HG02884 (cell line): Measurements from ENCODE around the gene MYLK4.

Source experiments
- ATAC-seq: cut with Tn5 transposase; IDR thresholded peaks from one replicate; pipeline ENCODE4 v1.9.1; 2021; ENCODE audit warnings: mild to moderate bottlenecking, moderate library complexity; ENCODE audit not compliant: unreplicated experiment

MYLK4 gene

DNA sequence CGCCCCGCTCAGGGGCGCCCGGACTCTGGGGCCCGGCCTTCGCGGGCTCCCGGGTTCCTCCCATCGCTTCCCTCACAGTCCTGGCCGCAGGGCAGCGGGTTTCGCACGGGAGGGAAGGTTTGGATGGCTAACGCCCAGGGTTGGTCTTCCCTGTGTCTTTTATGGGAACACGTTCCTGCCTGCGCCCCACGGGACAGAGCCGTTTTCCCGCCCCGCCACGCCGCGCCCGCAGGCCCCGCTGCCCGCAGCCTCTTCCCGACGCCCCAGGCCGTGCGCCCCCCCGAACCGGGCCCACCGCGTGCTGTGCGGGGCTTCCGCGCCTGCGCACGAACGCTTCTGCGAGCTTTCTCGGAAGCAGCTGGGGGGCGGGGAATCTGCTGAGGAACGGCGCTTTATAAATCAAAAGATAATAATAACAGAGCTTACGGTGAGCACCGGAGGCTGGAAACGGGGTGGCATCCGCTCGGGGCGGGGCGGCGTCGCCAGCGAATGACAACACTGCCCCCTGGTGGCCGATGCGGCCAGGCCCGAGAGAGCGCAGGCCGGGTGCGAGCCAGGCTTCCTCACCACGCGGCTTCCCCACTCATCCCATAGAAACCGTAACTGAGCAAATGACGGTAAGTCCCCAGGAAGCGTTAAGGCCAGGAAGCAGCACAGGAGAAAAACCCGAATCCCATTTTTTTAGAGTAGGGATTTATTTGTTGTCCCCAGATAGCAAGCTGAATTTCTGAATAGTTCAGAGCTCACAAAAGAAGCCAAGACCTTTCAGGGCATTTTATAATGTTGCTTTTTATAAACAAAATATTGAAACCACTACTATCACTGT, 116.4 kb downstream of the MYLK4 start:
- peak; percentile 72 for ATAC-seq

DNA sequence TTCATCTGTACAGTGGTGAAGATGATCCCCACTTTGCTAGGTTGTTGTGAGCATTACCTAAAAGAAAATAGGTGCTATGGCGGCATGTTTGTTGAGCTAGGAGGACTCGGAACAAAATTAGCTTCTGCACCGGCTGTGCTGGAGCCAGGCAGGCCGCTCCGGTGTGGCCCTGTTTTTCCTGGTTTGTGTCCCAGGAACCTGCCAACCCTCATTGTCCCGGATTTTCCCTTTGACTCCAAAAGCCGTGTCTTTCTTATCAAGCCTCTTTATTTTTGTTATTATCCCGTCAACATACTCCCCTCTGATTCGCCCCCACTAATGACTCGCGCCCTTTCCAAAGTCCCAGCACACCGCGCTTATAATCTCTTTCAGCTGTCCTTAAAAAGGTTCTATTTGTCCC, 117.0 kb downstream of the MYLK4 start:
- no peak for ATAC-seq

DNA sequence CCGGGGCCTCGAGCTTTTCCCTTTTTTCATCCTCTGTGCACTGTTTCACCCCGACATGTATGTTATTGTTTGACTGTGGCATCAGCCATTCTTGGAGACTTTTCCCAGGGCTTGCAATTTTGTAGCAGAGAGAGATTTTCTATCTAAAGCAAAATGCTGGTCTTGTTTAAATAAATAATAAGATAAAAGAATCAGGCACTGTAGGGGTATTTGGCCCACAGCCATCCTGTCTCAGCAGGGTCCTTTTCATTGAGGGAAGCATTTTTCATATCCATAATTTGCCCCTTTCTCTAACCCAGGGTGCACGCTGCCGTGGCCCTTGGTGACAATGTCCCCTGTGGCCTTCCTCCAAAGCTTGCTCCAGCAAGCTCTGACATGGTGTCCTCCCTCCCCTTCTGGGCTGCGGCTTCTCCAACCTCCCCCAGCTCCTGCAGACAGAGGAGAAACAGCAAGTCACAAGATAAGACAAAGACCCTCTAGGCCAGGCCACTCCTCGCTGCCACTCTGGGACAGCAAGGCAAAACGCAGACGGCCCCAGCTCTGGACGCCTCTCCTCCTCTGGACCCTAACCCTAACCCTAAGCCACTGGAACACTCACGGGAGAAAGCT, 117.6 kb downstream of the MYLK4 start:
- no peak for ATAC-seq

DNA sequence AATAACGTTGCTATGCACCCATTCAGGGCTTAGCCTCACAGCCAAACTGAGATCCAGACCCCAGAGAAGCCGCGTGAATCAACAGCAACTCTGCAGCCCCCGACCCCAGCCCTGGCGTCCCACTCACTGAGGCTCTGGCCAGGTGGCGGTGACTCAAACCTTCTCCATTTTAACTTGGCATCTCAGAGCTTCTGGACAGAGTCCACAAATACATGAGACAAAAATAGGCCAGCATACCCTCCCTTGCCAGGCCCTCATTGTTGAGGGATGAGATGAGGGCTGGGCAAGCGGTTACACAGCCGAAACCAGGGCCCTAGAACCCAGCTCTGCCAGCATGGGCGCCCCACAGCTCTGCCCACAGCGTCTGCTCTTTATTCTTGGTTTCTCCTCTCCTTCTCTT, 118.4 kb downstream of the MYLK4 start:
- ATAC-seq, result no peak

DNA sequence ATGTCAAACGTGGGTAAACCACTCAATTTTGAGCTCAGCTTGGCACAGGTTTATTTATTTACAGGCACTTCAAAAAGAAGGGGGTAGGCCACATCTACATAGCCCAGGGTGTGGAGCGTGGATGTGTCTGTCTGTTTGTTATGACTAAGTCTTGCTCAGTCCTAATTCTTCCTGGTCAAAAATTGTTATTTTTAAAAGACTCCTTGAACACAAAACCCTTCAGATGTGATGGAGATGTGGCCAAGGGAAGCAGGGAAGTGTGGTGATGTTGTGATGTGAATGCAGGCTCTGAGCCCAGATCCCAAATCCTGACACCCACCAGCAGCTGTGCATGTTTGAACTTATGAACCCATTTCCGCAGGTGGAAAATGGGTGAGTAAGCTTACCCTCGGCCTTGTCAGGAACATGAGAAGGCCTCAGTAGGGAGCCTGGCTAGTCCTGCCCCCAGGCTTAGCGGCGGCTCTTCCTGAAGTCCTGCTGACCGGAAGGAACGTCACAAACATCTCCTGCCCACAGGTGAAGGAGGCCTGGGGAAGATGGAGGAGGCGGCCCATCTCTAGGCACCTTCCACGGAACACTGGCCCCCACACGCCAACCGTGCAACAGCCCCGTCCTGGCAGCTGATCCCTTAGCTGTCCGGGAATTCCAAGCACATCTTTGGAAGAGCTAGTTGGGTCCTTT, 119.7 kb downstream of the MYLK4 start:
- no peak for ATAC-seq

DNA sequence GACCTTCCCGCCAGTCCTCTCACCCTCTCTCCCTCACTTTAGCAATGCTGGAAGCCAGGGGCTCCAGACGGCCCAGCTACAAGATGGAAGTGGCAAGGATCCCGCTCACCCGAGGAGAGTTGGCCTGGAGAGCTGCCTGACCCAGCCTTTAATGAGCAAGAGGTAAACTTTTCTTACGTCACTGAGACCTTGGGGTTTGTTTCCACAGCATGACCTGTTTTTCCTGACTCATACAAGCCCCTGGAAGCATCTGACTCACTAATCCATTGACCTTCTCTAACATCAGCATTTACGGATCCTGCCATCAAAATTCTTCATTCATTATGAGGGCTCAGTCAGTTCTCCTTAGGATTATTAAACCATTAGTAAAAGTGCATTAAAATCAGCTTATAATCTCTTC, 120.4 kb downstream of the MYLK4 start:
- ATAC-seq, result no peak

DNA sequence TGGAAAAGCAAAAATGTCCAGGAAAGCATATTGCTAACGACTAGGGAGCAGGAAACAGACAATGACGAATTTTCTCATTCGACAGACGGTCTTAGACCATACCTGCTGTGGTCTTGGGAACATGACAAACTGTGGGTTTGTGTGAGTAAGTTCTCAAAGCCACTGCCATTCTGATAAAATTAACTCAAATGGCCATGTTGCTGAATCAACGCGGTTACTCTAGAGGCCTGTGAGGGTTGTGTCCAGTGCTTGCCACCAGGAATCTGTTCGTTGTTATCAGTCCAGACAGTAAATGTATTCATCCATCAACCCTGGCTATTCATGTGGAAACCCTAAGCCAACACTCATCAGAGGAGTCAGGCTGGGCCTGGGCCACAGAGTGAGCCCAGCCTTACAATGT, 124.3 kb downstream of the MYLK4 start:
- no peak for ATAC-seq

DNA sequence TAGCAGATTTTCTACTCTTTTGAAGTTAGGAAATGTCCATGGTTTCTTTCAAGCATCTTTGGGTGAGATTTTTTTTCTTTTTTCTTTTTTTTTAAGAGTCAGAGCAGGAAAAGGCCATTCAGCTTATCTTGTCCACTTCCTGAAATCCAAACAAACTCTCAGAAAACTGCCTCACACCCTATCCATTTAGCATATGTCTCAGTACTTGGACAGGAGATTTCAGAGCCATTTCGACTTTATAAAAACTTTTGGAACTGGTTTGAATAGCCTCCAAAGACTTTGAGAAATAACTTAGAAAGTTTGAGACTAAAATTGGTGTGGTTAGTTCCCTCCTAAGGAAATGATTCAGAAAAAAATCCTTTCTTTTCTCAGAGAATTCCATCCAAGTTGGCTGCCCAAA, 125.1 kb downstream of the MYLK4 start:
- no peak for ATAC-seq

DNA sequence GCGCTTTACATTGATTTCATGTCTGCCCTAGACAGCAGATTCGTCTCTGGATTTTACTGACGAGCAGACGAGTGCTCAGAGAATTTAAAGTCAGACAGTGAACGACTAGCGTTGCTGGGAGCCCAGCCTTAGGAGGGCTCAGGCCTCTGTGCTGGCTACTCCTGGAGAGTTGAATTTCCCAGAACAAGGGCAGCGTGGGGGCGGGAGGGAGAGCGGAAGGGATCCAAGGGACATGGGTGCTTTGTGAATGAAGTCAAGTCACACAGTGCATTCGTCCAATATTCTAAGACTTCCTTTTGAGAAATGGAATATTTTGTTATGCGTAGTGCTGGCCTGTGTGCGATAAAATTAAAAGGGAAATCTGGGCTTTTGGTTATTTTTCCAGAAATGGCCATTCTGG, 126.5 kb downstream of the MYLK4 start:
- ATAC-seq, result no peak

DNA sequence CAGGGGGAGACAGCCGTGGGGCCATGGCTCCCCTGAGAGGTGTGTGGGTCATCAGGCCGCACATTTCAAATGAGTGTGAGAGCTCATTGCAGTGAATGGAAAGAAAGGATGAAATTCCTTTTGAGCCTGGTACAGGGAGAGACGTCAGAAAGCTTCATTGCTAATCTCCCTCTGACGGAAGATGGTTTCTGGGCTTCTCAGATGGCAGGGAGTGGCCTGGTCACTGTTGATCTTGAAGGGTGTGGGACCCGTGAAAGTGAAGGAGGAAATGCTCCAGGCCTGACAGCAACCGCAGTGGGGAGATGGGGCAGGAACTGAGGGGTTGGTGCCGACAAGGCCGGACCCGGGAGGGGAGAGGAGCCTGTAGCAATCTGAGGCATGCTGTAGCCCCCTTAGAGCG, 127.4 kb downstream of the MYLK4 start:
- no peak for ATAC-seq

DNA sequence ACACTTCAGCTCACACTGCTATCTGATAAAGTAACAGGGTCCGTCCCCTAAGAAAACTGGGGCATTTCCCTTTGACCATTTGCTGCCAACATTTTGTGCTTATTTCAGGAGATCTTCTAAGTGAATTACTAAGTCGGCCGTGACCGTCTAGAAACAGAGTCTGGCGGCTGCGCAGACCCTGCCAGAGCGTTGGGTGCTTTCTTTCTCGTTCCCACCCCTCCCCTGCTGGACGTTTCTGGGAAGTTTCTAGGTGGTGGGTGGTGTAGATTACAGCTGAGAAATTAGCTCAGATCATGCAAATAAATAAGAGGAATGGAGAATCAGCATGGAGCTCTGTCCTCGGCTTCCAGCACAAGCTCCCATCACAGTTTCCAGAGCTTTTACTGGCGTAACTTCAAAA, 128.1 kb downstream of the MYLK4 start:
- ATAC-seq, result no peak

DNA sequence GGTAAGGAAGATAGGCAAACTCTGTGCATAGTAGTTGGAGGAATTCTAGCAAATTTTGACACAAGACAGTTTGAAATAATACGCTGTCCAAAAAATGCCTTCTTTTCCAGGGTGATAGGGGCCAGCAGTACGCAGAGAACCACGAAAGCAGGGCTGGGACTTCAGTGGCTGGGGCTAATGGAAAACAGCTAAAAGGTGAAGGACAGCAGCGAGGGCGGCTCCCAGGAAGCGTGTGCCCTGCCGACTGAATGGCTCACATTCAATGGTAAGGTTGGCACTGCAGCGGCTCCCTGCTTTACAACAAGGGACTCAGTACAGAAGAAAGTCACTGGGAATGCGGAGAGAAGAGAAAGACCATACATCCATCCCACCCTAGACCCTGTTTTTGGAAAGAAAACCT, 131.1 kb downstream of the MYLK4 start:
- no peak for ATAC-seq

DNA sequence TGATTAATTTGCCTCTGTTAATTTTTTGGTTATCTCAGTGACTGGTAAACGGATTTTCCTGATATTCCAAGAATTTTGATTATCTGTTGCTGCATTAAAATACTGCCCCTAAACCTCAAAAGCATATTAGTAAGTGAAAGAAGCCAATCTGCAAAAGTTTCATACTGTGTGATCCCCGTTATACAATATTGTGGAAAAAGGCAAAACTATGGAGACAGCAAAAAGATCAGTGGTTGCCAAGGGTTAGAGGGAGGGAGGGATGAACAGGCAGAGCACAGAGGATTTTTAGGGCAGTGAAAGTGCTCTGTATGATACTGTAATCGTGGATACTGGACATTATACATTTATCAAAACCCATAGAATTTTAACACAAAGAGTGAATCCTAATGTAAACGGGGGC, 133.0 kb downstream of the MYLK4 start:
- no peak for ATAC-seq

DNA sequence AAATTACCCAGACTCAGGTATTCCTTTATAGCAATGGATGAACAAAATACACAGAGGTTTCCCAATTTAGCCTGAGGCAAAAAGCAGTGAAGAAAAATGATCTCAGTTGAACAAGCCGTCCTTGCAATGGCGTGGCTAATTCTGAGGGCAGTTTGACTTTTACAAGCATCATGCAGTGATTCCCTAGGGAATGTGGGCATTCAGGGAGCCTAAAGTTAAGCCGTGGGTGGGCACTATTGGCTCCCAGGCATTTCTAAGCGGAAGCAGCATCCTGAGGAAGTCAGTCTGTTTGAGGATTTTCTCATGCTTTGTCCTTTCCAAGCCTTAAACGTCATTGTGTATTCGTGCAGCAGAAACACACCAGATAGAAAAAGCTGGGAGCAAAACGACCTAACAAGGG, 133.9 kb downstream of the MYLK4 start:
- ATAC-seq, result no peak

DNA sequence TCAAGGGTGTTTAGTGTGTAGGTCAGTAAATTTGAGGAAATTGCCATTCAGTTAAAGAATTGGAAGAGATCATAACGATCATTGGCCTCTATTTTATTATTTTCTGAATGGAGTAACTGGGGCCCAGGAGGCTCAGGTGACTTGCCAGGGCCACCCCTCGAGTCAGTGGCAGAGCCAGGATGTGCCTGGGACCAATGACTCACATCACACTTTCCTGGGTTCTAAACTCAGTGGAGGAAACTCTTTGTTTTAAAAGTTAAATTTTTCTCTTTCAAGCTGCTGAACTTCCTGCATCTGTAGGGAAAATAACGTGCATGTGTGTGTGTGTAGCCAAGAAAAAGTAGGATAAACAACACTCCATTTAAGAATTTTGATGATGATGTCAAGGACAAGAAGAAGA, 135.5 kb downstream of the MYLK4 start:
- no peak for ATAC-seq

DNA sequence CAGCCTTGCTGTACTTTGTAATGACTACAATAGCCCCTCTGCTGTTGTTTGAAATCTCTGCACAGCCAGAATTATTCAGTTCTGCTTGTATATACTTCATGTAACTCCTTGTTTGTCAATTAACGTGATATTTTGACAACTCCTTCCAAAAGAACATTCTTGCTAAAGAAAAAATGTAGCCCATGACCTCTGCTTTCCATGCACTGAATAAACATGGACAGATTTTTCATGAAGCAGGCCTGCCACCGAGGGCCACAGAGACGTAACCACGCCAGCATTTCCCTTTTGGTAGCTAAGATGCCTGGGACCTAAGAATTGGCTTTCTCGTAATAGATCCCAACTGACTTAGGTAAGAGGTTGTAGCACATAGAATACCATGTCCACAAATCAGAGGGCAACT, 135.9 kb downstream of the MYLK4 start:
- no peak for ATAC-seq

DNA sequence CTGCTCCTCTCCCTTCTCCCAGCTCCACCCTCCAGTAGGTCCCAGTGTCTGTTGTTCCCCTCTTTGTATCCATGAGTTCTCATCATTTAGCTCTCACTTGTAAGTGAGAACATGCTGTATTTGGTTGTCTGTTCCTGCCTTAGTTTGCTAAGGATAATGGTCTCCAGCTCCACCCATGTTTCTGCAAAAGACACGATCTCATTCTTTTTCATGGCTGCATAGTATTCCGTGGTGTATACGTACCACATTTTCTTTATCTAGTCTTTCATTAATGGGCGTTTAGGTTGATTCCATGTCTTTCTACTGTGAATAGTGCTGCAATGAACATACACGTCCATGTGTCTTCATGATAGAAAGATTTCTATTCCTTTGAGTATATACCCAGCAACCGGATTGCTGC, 136.6 kb downstream of the MYLK4 start:
- ATAC-seq, result no peak
